GM23338 (cell line): ENCODE measurements around the gene PRR13. TPM values are rescaled to one million over a fixed set of nuclear protein-coding genes. Genes with fewer than 3 reads are reported as not detected.
"Not testable (repeated sequence)": the region's sequence is repeated elsewhere in the genome, so short reads cannot be mapped to it uniquely, and the experiment has no call there.

ENCODE experiments used
- ATAC-seq: fragments of 200-7000 bp; cut with Tn5 transposase; 3 replicates; pipeline ENCODE4 v1.9.1; 2020
- DNase-seq: peaks from one replicate; pipeline ENCODE4 v3.0.0-alpha.2; 2015; ENCODE audit warnings: low spot score
- H2AFZ ChIP-seq: fragments of 200-600 bp; sonication (generic); 2 replicates; pipeline ENCODE4 v1.8.0; 2016; ENCODE audit warnings: antibody characterized with exemption, mild to moderate bottlenecking, moderate library complexity
- H3F3A ChIP-seq: fragments of 200-600 bp; sonication (generic); replicated peaks from 2 replicates; pipeline ENCODE4 v1.8.0; 2017; ENCODE audit warnings: antibody characterized with exemption, mixed run types, low read depth
- H3K27ac ChIP-seq: fragments of 200-600 bp; sonication (generic); 2 replicates; pipeline ENCODE4 v1.6.1; 2016; ENCODE audit warnings: low read depth
- H3K27me3 ChIP-seq: fragments of 200-600 bp; sonication (generic); 2 replicates; pipeline ENCODE4 v1.8.0; 2016; ENCODE audit warnings: mild to moderate bottlenecking, mixed run types, moderate library complexity; ENCODE audit not compliant: insufficient read depth
- H3K36me3 ChIP-seq: fragments of 200-600 bp; sonication (generic); 2 replicates; pipeline ENCODE4 v1.8.0; 2016; ENCODE audit warnings: mild to moderate bottlenecking; ENCODE audit not compliant: insufficient read depth
- H3K4me1 ChIP-seq: fragments of 200-600 bp; sonication (generic); 2 replicates; pipeline ENCODE4 v1.8.0; 2016; ENCODE audit warnings: mild to moderate bottlenecking, moderate library complexity; ENCODE audit not compliant: insufficient read depth
- H3K4me2 ChIP-seq: fragments of 200-600 bp; sonication (generic); 2 replicates; pipeline ENCODE4 v1.7.1; 2017; ENCODE audit warnings: mixed run types
- H3K4me3 ChIP-seq: fragments of 200-600 bp; sonication (generic); 2 replicates; pipeline ENCODE4 v1.6.1; 2016; ENCODE audit warnings: mixed run types
- H3K79me2 ChIP-seq: fragments of 200-600 bp; sonication (generic); replicated peaks from 2 replicates; pipeline ENCODE4 v1.8.0; 2017; ENCODE audit warnings: mild to moderate bottlenecking; ENCODE audit not compliant: insufficient read depth
- H3K9me2 ChIP-seq: fragments of 200-600 bp; sonication (generic); 2 replicates; pipeline ENCODE4 v1.8.0; 2017; ENCODE audit not compliant: insufficient read depth
- H4K20me1 ChIP-seq: fragments of 200-600 bp; sonication (generic); replicated peaks from 2 replicates; pipeline ENCODE4 v1.8.0; 2017; ENCODE audit warnings: mild to moderate bottlenecking; ENCODE audit not compliant: insufficient read depth
- H3K27ac Mint-ChIP-seq: 2 replicates; pipeline ENCODE4 v1.8.0; 2020; ENCODE audit warnings: inconsistent platforms, mild to moderate bottlenecking, moderate library complexity, mixed read lengths
- H3K27me3 Mint-ChIP-seq: 3 replicates; pipeline ENCODE4 v1.8.0; 2022; ENCODE audit warnings: low read depth, mild to moderate bottlenecking, moderate library complexity, mixed read lengths, inconsistent platforms; ENCODE audit not compliant: insufficient read depth, poor library complexity
- H3K36me3 Mint-ChIP-seq: 3 replicates; pipeline ENCODE4 v1.8.0; 2021; ENCODE audit warnings: low read depth, mild to moderate bottlenecking, inconsistent platforms, moderate library complexity, mixed read lengths
- H3K4me1 Mint-ChIP-seq: 3 replicates; pipeline ENCODE4 v1.8.0; 2020; ENCODE audit warnings: mild to moderate bottlenecking, inconsistent platforms, mixed read lengths
- H3K4me3 Mint-ChIP-seq: 3 replicates; pipeline ENCODE4 v1.8.0; 2021; ENCODE audit warnings: moderate library complexity, mild to moderate bottlenecking, inconsistent platforms, mixed read lengths
- H3K9me3 Mint-ChIP-seq: 3 replicates; pipeline ENCODE4 v1.8.0; 2020; ENCODE audit warnings: moderate library complexity, mild to moderate bottlenecking, inconsistent platforms, mixed read lengths
- CTCF ChIP-seq, 2 experiments: fragments of 200-600 bp in 1 of 2; sonication (generic) in 1 of 2; conservative IDR thresholded peaks; 2 replicates each; pipeline versions ENCODE4 v1.5.1 to v1.6.1; 2016 to 2017; ENCODE audit warnings: antibody characterized with exemption in 2 of 2, low read depth in 2 of 2, mild to moderate bottlenecking in 2 of 2, moderate library complexity in 1 of 2
- EZH2 ChIP-seq: fragments of 200-600 bp; sonication (generic); IDR thresholded peaks from one replicate; pipeline ENCODE4 v1.8.0; 2017; ENCODE audit warnings: antibody characterized with exemption, mild to moderate bottlenecking, low read depth; ENCODE audit not compliant: unreplicated experiment
- EZH2phosphoT487 ChIP-seq: fragments of 200-600 bp; sonication (generic); IDR thresholded peaks from one replicate; pipeline ENCODE4 v1.8.1; 2018; ENCODE audit warnings: antibody characterized with exemption; ENCODE audit not compliant: unreplicated experiment
- NANOG ChIP-seq: IDR thresholded peaks from 2 replicates; pipeline ENCODE4 v1.6.1; 2016; ENCODE audit warnings: antibody characterized with exemption, borderline replicate concordance
- POLR2AphosphoS5 ChIP-seq: IDR thresholded peaks from 2 replicates; pipeline ENCODE4 v1.6.1; 2016; ENCODE audit warnings: antibody characterized with exemption, low read depth
- ZNF114 ChIP-seq: fragments of 250-450 bp; sonication (Bioruptor Pico); IDR thresholded peaks from 2 replicates; pipeline ENCODE4 v1.5.0; 2020; ENCODE audit warnings: mild to moderate bottlenecking, moderate library complexity
- ZNF331 ChIP-seq: fragments of 250-450 bp; sonication (Bioruptor Pico); IDR thresholded peaks from 2 replicates; pipeline ENCODE4 v1.5.0; 2020; ENCODE audit warnings: low read depth, mild to moderate bottlenecking, moderate library complexity
- polyA plus RNA-seq: library from polyadenylated mRNA; unstranded; fragments of >200 nt; fragmentation: Nextera tagmentation; extraction: Ambion mirVana; gene quantifications from 2 replicates; pipeline ENCODE4 v1.2.1, GENCODE V29; 2016
- total RNA-seq: library from RNA; depleted of rRNA; stranded (reverse); fragments of >200 nt; shearing (Covaris generic); gene quantifications from 2 replicates; pipeline ENCODE4 v1.2.3, GENCODE V29; 2014

Gene PRR13
- total and polyA plus RNA-seq, 2 experiments from 2014 or later = 70.5 to 303 TPM

GRCh38 chr12:53481458-53481857, 39.9 kb downstream of the PRR13 start:
- peaks cover 36% of the 10 kb centered on the region for H3K36me3 ChIP-seq
- ATAC-seq, H3K4me2 ChIP-seq, H3K9me2 ChIP-seq, DNase-seq, H3K27me3 ChIP-seq, H3K9me3 Mint-ChIP-seq, H3K4me3 Mint-ChIP-seq, H2AFZ ChIP-seq, H3K4me3 ChIP-seq, H3K79me2 ChIP-seq: not testable (repeated sequence)
- H3K36me3 Mint-ChIP-seq = peaks cover 87% of the 10 kb centered on the region
- H3K4me1 ChIP-seq = peaks cover 19% of the 10 kb centered on the region
- H3K27me3 Mint-ChIP-seq = peaks cover 40% of the 10 kb centered on the region
- peaks cover 28% of the 10 kb centered on the region for H3K4me1 Mint-ChIP-seq
- peaks cover 48% of the 10 kb centered on the region for H4K20me1 ChIP-seq
- peaks cover 45% of the 10 kb centered on the region for H3F3A ChIP-seq
- H3K27ac Mint-ChIP-seq = peak overlapping the region; percentile 68; the same call in 1 of the 2 replicates
- peak overlapping the region; percentile 75 for H3K27ac ChIP-seq

GRCh38 chr12:53481939-53482586, 40.5 kb downstream of the PRR13 start:
- Mint-ChIP-seq H3K36me3 (peaks cover 85% of the 10 kb centered on the region), H3K27ac (peak overlapping the region; percentile 68), H3K4me1 (peaks cover 22% of the 10 kb centered on the region), H3K4me3 (no peak overlapping the region), H3K27me3 (peaks cover 38% of the 10 kb centered on the region), H3K9me3 (no peaks in the 10 kb centered on the region; the same call in 2 of the 3 replicates)
- Histone ChIP-seq H3F3A (peaks cover 43% of the 10 kb centered on the region), H3K4me3 (no peak overlapping the region), H3K9me2 (no peaks in the 10 kb centered on the region), H3K27me3 (no peaks in the 10 kb centered on the region), H3K4me1 (peaks cover 17% of the 10 kb centered on the region), H3K79me2 (peaks cover 7% of the 10 kb centered on the region), H3K36me3 (peaks cover 33% of the 10 kb centered on the region), H4K20me1 (peaks cover 48% of the 10 kb centered on the region), H3K27ac (peak overlapping the region; percentile 75), H3K4me2 (no peak overlapping the region), H2AFZ (no peak overlapping the region)
- DNase-seq = peak; percentile 83
- no peak for TF ChIP-seq EZH2phosphoT487
- peak; percentile 36 to 53 for TF ChIP-seq CTCF (conservative IDR thresholded peaks at IDR 0.05; ENCODE audit: low read depth in 2 of 2)
- peak; percentile 44 for TF ChIP-seq POLR2AphosphoS5
- peak; percentile 61 for ATAC-seq

GRCh38 chr12:53482626-53483168, 41.2 kb downstream of the PRR13 start:
- peaks cover 32% of the 10 kb centered on the region for H3K36me3 ChIP-seq
- TF ChIP-seq CTCF (conservative IDR thresholded peaks at IDR 0.05; ENCODE audit: low read depth in 2 of 2) (no peak), NANOG (no peak), EZH2phosphoT487 (no peak), ZNF114 (no peak), ZNF331 (CRISPR knock-in tag) (no peak), EZH2 (no peak)
- peak overlapping the region; percentile 69 for H3K27ac ChIP-seq
- no peaks in the 10 kb centered on the region for H3K27me3 ChIP-seq
- no peak overlapping the region for H2AFZ ChIP-seq
- Mint-ChIP-seq H3K36me3 (peaks cover 83% of the 10 kb centered on the region), H3K9me3 (no peaks in the 10 kb centered on the region; the same call in 2 of the 3 replicates), H3K4me1 (peaks cover 20% of the 10 kb centered on the region), H3K4me3 (no peak overlapping the region), H3K27ac (peak overlapping the region; percentile 25; the same call in 1 of the 2 replicates), H3K27me3 (peaks cover 36% of the 10 kb centered on the region)
- peaks cover 46% of the 10 kb centered on the region for H4K20me1 ChIP-seq
- H3F3A ChIP-seq = peaks cover 42% of the 10 kb centered on the region
- peaks cover 5% of the 10 kb centered on the region for H3K79me2 ChIP-seq
- peaks cover 17% of the 10 kb centered on the region for H3K4me1 ChIP-seq
- peak; percentile 3 for ATAC-seq
- no peaks in the 10 kb centered on the region for H3K9me2 ChIP-seq
- H3K4me3 ChIP-seq = no peak overlapping the region
- no peak for DNase-seq
- no peak overlapping the region for H3K4me2 ChIP-seq
